Vagina (tissue), 2 donors: ENCODE results near the gene KDM7A.
"Not testable (repeated sequence)": the region's sequence is repeated elsewhere in the genome, so short reads cannot be mapped to it uniquely, and the experiment has no call there.

Experiments
- CTCF ChIP-seq, 3 experiments: fragments of 450-650 bp in 2 of 3; fragments of 200-600 bp in 1 of 3; sonication (generic) in 1 of 3; IDR thresholded peaks; one replicate each; pipeline ENCODE4 v1.5.1; 2017 to 2019; ENCODE audit warnings: antibody characterized with exemption in 3 of 3, mild to moderate bottlenecking in 2 of 3, moderate library complexity in 2 of 3
- POLR2A ChIP-seq, 2 donors: fragments of 450-650 bp; IDR thresholded peaks; one replicate each; pipeline ENCODE4 v1.6.1; 2017; ENCODE audit warnings: antibody characterized with exemption in 2 of 2, mild to moderate bottlenecking in 2 of 2, moderate library complexity in 2 of 2
- POLR2AphosphoS5 ChIP-seq, 2 donors: sonication (generic); formaldehyde crosslinking; IDR thresholded peaks; one replicate each; pipeline ENCODE4 v1.9.0; 2017; ENCODE audit warnings: antibody characterized with exemption in 2 of 2, mild to moderate bottlenecking in 2 of 2, low read depth in 1 of 2; ENCODE audit not compliant: insufficient read depth in 1 of 2

GRCh38 chr7:140114817-140115216 lies 62.0 kb downstream of the KDM7A start:
- TF ChIP-seq CTCF (IDR thresholded peaks at IDR 0.05); POLR2A (IDR thresholded peaks at IDR 0.05); POLR2AphosphoS5 (IDR thresholded peaks at IDR 0.05; ENCODE audit: insufficient read depth in 1 of 2, low read depth in 1 of 2): not testable (repeated sequence)
